Vagina (tissue), 2 donors: ENCODE results near the gene NME9. TPM values are rescaled to one million over a fixed set of nuclear protein-coding genes. Genes with fewer than 3 reads are reported as not detected.

Experiments
- DNase-seq, 2 donors: peaks; one replicate each; pipeline ENCODE4 v3.0.0-alpha.2; 2017; ENCODE audit errors: extremely low spot score in 2 of 2
- H3K27ac ChIP-seq: fragments of 200-600 bp; sonication (generic); one replicate; pipeline ENCODE4 v1.5.1; 2019
- H3K27me3 ChIP-seq: fragments of 200-600 bp; sonication (generic); one replicate; pipeline ENCODE4 v1.5.1; 2019
- H3K36me3 ChIP-seq, 2 donors: fragments of 200-600 bp; sonication (generic); one replicate each; pipeline ENCODE4 v1.5.1; 2017 to 2019
- H3K4me1 ChIP-seq: fragments of 200-600 bp; sonication (generic); one replicate; pipeline ENCODE4 v1.5.1; 2019
- H3K4me3 ChIP-seq, 2 donors: fragments of 200-600 bp; sonication (generic); 1 replicate in 1 of 2; 2 replicates in 1 of 2; pipeline ENCODE4 v1.5.1; 2016 to 2019
- H3K9me3 ChIP-seq: fragments of 200-600 bp; sonication (generic); one replicate; pipeline ENCODE4 v1.5.1; 2019
- POLR2A ChIP-seq, 2 donors: fragments of 450-650 bp; IDR thresholded peaks; one replicate each; pipeline ENCODE4 v1.6.1; 2017; ENCODE audit warnings: antibody characterized with exemption in 2 of 2, mild to moderate bottlenecking in 2 of 2, moderate library complexity in 2 of 2
- POLR2AphosphoS5 ChIP-seq, 2 donors: sonication (generic); formaldehyde crosslinking; IDR thresholded peaks; one replicate each; pipeline ENCODE4 v1.9.0; 2017; ENCODE audit warnings: antibody characterized with exemption in 2 of 2, mild to moderate bottlenecking in 2 of 2, low read depth in 1 of 2; ENCODE audit not compliant: insufficient read depth in 1 of 2
- intact Hi-C: fragments of 100-400 bp; cut with DNase I; formaldehyde crosslinking; loops from one replicate; pipeline ENCODE4 v1.15.1; 2023
- total RNA-seq: library from RNA; depleted of rRNA; stranded (reverse); fragments of >200 nt; gene quantifications from one replicate; pipeline ENCODE4 v1.2.3, GENCODE V29; 2016
- TF ChIP-seq, protein P1 (sequence below), 3 experiments: fragments of 450-650 bp in 2 of 3; fragments of 200-600 bp in 1 of 3; sonication (generic) in 1 of 3; IDR thresholded peaks; one replicate each; pipeline ENCODE4 v1.5.1; 2017 to 2019; ENCODE audit warnings: antibody characterized with exemption in 3 of 3, mild to moderate bottlenecking in 2 of 3, moderate library complexity in 2 of 3

Gene NME9
- total RNA-seq, 1 donor from 2014 or later: not detected

DNA sequence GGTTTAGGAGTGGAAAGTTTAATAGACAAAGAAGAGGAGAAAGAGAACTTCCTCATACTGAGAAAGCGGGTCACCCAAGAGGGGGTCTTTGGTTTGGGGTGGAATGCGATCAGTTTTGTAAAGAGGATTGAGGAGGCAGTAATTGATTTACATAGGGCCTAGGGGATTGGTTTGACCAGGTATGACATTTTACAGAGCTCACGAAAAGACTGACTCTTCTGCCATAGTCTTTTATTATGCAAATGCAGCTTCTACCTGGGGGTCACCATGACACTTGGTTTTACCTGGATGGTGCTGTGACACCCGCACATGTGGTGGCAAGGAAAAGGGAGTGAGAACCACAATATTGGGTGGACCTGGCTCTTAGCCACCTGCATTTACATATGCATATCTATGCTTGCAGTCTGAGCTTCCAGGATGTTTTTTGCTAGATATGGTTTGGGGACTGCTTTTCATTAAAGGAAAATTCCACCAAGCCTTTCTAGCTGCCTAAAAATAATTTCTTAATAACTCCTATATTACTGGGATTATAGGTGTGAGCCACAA, 6.9 kb upstream of the NME9 start:
- H3K4me3 ChIP-seq: no peak overlapping the region
- H3K27ac ChIP-seq: no peak overlapping the region
- H3K4me1 ChIP-seq: no peaks in the 10 kb centered on the region
- no peak for TF ChIP-seq POLR2AphosphoS5 (IDR thresholded peaks at IDR 0.05; ENCODE audit: insufficient read depth in 1 of 2, low read depth in 1 of 2)
- TF ChIP-seq, protein P1, sequence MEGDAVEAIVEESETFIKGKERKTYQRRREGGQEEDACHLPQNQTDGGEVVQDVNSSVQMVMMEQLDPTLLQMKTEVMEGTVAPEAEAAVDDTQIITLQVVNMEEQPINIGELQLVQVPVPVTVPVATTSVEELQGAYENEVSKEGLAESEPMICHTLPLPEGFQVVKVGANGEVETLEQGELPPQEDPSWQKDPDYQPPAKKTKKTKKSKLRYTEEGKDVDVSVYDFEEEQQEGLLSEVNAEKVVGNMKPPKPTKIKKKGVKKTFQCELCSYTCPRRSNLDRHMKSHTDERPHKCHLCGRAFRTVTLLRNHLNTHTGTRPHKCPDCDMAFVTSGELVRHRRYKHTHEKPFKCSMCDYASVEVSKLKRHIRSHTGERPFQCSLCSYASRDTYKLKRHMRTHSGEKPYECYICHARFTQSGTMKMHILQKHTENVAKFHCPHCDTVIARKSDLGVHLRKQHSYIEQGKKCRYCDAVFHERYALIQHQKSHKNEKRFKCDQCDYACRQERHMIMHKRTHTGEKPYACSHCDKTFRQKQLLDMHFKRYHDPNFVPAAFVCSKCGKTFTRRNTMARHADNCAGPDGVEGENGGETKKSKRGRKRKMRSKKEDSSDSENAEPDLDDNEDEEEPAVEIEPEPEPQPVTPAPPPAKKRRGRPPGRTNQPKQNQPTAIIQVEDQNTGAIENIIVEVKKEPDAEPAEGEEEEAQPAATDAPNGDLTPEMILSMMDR (IDR thresholded peaks at IDR 0.05): no peak
- TF ChIP-seq POLR2A (IDR thresholded peaks at IDR 0.05): no peak
- no peak for DNase-seq
- no peaks in the 10 kb centered on the region for H3K9me3 ChIP-seq
- H3K36me3 ChIP-seq: no peaks in the 10 kb centered on the region
- intact Hi-C loops: no loop called here
- no peaks in the 10 kb centered on the region for H3K27me3 ChIP-seq

DNA sequence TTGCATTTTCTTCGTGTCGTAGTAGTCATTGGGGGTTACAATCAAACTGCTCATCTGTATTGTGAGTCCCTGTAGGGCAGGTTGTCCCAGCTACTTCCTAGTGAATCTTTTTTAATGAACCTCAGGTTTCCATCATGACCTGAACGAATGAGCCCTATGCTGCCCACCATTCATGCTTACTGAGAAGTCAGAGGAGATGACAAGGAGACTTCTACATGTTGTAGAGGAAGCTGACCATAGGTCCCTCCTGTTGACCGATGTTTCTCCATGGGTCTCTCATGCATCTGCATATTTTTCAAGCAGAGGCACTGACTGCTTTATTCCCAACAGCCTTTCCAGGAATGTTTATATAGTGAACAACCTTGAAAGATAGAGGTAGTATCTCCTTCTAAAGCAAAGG, 5.0 kb upstream of the NME9 start:
- H3K27me3 ChIP-seq: no peaks in the 10 kb centered on the region
- TF ChIP-seq POLR2A (IDR thresholded peaks at IDR 0.05) (no peak), POLR2AphosphoS5 (IDR thresholded peaks at IDR 0.05; ENCODE audit: insufficient read depth in 1 of 2, low read depth in 1 of 2) (no peak)
- TF ChIP-seq, protein P1 (IDR thresholded peaks at IDR 0.05): no peak
- H3K27ac ChIP-seq: no peak overlapping the region
- DNase-seq: peak in 1 of 2 donors; percentile 49
- H3K36me3 ChIP-seq: no peaks in the 10 kb centered on the region
- no peak overlapping the region for H3K4me3 ChIP-seq
- no peaks in the 10 kb centered on the region for H3K9me3 ChIP-seq
- intact Hi-C loops: no loop called here
- peaks cover 4% of the 10 kb centered on the region for H3K4me1 ChIP-seq

DNA sequence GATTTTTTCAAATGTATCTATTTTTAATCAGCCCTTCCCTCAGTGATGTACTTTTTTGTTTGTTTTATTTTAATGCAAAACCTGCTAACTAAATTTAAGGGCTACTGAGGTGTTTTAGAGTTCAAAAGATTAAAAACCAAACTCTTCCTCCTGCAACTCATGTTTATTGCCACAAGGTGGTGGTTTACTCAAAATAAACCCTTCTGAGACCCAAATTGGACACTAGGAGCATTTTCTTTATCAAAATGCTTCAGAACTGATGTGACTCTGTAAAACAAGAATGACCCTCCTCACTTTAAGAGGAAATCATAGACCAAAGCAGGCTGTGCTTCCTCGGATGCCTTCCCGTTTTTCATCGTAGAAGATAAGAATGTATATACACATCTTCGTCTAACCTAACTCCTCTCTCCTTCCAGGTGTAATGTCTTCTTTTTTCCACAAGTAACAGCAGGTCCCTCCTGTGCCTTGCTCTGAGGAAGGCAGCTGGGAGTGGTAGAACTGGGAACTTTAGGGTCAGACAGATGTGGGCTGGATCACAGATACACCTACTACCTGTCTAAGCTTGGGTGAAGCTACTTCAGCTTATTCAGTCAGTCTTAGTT, 2.9 kb upstream of the NME9 start:
- H3K4me3 ChIP-seq: no peak overlapping the region
- no peaks in the 10 kb centered on the region for H3K9me3 ChIP-seq
- TF ChIP-seq, protein P1 (IDR thresholded peaks at IDR 0.05): peak in 2 of 3 experiments; percentile 18 to 53
- TF ChIP-seq POLR2A (IDR thresholded peaks at IDR 0.05) (no peak), POLR2AphosphoS5 (IDR thresholded peaks at IDR 0.05; ENCODE audit: insufficient read depth in 1 of 2, low read depth in 1 of 2) (no peak)
- peak in 1 of 2 donors; percentile 34 for DNase-seq
- intact Hi-C loops: no loop called here
- H3K27ac ChIP-seq: no peak overlapping the region
- no peaks in the 10 kb centered on the region for H3K27me3 ChIP-seq
- H3K4me1 ChIP-seq: peaks cover 22% of the 10 kb centered on the region
- no peaks in the 10 kb centered on the region for H3K36me3 ChIP-seq

DNA sequence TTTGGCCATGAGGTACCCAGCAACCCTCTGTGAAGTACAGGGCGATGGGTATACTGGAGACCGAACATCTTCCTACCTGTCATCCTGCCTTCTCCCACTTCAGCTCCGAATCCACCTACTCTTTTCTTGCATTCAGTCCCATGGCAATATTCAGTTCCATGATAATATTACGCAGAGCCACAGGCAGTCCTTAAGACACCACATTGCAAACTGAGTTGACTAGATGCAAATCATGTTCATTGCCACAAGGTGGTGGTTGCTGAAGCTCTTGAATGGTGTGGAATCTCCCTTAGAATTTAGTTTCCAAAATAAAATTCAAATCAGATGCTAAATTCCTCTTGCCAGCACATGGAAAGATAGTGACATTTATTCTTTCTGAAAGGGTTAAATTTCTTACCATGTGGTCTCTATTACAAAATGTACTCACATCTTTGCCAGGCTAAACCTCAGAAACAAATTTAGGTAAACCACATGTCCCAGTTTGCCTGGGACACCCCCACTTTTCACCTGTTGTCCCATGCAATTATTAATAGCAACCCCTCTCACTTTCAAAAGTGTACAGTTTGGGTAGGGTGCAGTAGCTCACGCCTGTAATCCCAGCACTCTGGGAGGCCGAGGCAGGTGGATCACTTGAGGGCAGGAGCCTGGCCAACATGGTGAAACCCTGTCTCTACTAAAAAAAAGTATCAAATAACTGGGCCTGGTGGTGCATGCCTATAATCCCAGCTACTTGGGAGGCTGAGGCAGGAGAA, 1.7 kb upstream of the NME9 start:
- Histone ChIP-seq H3K9me3 (no peaks in the 10 kb centered on the region), H3K27ac (no peak overlapping the region), H3K4me3 (no peak overlapping the region), H3K36me3 (no peaks in the 10 kb centered on the region), H3K27me3 (no peaks in the 10 kb centered on the region), H3K4me1 (peaks cover 22% of the 10 kb centered on the region)
- no peak for TF ChIP-seq POLR2AphosphoS5 (IDR thresholded peaks at IDR 0.05; ENCODE audit: insufficient read depth in 1 of 2, low read depth in 1 of 2)
- TF ChIP-seq, protein P1 (IDR thresholded peaks at IDR 0.05): no peak
- no peak for TF ChIP-seq POLR2A (IDR thresholded peaks at IDR 0.05)
- intact Hi-C loops: no loop called here
- DNase-seq: peak in 1 of 2 donors; percentile 54

DNA sequence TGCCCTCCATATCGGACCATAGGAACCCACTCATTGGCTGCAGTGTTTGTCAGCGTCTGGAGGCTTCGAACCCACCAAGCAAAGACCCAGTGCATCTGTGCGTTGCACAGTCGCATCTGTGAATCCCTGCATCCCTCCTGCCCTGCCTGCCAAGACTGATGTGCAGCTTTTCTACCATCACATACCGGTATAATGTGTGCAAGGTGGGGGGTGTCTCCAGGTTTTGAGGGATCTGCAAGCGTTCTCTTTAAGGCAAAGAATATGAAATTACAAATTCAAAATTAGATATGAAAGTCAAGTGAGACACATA, 288 bp upstream of the NME9 start:
- Histone ChIP-seq H3K9me3 (no peaks in the 10 kb centered on the region), H3K4me1 (peaks cover 22% of the 10 kb centered on the region), H3K27ac (peak overlapping the region; percentile 74), H3K4me3 (peak overlapping the region; percentile 74 to 86), H3K27me3 (no peaks in the 10 kb centered on the region), H3K36me3 (no peaks in the 10 kb centered on the region)
- DNase-seq: no peak
- TF ChIP-seq POLR2AphosphoS5 (IDR thresholded peaks at IDR 0.05; ENCODE audit: insufficient read depth in 1 of 2, low read depth in 1 of 2) (no peak), POLR2A (IDR thresholded peaks at IDR 0.05) (no peak)
- TF ChIP-seq, protein P1 (IDR thresholded peaks at IDR 0.05): no peak
- intact Hi-C loops: no loop called here
